Activated CD4-positive, alpha-beta T cell treated with anti-CD3 and anti-CD28 coated beads, Interleukin-2, amount 50 U/mL, for 48 hours (primary cell): Measurements from ENCODE around the gene AGER.
"Not testable (repeated sequence)": the region's sequence is repeated elsewhere in the genome, so short reads cannot be mapped to it uniquely, and the experiment has no call there.

Source experiments
- DNase-seq, 2 experiments: peaks; one replicate each; pipeline ENCODE4 v3.0.0-alpha.2; 2020

AGER gene

DNA sequence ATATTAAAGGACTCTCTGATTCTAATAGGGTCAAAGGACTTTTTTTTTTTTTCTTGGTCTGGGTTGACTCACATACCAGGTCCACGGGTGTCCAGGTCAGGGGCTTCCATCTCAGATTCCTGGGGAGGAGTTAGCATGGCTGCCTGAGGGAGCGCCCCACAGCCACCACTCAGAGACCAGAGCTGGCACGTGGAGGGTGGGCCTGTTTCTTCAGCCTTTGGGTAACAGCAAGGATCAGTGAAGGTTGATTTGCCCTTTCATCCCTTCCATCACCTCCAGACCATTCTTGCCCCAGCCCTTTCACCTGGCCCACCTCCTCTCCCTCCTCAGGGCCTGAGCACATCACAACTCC lies 14.3 kb upstream of the AGER start:
- DNase-seq: no peak

DNA sequence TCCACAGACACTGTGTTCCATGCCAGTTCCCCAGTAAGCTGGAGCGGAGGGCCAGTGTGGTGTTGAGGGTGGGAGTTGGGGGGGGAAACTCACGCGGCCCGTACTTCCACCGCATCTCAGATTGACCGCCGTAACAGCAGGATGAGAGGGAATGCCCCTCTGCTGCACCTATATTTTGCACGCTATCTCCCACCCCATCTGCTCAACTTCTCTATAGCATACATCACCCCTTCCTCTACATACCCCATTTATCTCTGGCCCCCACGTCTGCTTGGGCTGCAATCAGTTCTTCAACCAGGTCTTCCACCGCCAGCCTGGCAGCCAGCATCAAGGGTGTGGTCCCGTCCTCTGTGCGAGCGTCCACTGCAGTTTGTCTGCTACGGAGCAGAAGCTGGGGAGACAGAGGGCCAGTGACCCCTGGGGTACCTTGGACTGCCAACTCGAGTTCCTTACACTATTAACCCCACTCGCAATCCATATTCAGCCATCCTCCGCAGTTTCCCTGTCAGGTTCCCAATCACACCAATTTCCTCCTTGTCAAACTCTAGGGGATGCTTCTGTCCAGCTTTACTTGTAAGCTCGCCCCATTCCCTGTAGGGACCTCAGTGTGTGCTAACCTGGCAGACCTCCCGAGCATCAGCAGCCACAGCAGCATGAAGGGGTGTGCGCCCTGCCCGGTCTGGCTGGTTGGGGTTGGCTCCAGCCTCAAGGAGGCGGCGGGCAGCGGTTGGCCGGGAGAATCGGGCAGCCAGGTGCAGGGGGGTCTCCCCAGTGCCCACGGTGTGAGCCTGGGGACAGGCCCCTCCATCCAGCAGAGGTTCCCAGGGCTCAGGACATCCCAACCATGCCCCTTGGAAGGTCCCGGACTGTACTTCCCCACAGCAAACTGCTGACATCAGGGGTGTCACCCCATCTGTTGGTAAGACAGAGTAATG lies 12.9 kb upstream of the AGER start:
- DNase-seq: no peak

DNA sequence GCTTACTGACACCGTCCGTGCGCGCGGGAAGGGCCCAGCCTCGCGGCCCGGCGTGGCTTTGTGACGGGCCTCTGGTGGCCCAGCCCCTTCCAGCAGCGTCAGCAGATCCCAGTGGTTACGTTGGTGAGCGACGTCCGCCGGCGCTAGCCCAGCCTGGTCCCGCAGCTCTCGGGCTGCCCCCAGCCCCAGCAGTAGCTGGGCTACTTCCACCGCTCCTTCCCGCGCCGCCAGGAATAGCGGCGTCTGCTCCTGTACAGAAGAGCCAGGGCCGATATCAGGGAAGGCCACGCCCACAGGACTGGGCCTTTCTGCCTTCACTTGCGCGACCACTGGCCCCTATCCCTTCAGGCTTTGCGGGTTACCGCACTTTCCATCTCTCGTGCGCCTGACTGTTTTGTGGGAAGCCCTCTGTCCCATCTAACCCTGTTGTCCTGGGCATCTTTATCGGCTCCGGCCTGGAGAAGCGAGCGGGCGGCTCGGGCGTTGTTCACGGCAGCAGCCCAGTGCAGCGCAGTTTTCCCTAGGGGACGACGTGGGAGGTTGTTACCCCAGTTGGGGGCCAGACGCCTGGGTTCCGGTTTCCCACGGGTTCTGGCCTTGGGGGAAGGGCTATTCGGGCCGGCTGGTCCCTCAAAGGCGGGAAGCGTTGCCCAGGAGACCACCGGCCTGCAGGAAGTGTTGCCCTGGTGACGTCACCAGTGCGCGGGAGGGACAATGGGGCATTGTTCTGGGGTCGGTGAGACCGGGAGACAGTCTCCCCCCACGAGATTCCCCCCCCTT lies 12.0 kb upstream of the AGER start:
- peak; percentile 70 to 78 for DNase-seq

- DNase-seq: peak; percentile 100
These were observed 11.5 kb upstream of the AGER start for GRCh38 chr6:32195652-32195901.

DNA sequence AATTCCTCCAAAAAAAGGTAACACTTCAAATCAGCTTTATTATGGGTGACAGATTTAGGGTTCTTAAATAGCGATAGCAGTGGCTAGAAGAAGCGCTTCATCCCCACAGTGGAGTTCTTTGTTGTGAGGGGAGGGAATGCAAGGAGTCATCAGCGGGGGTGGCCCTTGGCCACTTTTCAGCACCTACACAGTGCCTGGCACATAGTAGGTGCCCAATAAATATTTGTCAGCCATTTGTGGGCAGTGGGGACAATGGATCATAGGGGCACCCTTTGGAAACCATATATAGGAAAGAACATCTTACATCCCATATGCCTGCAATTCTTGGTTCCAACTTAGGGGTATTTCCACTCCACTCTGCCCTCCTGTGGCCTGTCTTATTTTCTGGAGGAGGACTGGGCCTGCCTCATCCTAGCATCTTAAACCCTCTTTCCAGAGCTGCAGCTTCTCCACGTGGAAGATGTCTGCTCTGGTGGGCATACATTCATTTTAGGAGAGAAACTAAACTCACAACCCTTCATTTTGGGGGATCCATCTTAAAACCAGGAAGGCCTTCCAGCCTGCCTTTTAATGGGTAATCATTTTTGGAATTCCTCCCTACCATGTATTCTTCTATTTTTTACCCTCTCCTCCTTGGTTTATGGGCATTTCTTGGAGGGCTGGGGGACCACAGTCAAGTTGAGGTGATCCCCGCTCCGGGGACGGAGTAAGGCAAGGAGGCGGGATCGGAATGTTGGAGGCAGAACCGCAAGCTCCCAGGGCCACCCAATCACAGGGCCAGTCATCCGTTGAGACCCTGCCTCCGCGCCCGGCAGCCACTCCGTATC lies 11.0 kb upstream of the AGER start:
- peak in 1 of 2 experiments; percentile 47 for DNase-seq

DNA sequence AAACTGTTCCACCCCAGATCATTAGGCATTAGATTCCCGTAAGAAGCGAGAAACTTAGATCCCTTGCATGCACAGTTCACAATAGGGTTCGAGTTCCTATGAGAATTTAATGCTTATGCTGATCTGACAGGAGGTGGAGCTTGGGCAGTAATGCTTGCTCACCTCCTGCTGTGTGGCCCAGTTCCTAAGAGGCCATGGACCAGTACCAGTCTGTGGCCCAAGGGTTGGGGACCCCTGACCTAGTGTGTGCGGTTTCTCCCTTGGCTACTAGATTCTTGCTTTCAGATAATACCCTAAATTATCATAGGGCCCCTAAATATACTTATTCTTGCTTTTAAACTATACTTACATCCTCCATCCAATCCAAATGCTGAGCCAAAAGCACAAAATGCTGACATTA lies 10.3 kb upstream of the AGER start:
- DNase-seq: no peak

- peak in 1 of 2 experiments; percentile 8 for DNase-seq
These were observed 9.0 kb upstream of the AGER start for GRCh38 chr6:32193096-32193495.

DNA sequence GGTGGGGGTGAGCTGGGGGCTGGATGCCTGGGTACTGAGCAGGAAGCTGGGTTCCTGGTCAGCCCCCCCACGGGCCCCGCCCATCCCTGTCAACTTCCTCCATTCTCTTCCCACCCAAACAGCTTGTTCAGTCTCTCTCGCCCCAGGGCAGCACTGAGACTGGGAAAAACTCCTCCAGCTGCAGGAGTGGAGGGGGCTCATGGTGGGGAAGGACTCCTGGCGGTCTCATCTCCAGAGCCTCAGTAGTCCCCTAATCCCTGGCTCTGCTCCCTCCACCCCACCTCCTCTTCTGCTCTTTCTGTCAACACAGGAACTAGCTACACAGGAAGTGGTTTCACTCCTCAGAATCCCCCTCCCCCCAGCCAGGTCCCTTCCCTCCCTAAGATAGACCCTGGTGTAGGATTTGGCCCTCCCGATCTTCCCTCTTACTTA lies 8.6 kb upstream of the AGER start, which contains the start of gene GPSM3:
Gene GPSM3, minus strand, starts transcription at position 36 of the 432 bp plus-strand sequence. CDS start 130 bp downstream, outside the sequence.
- DNase-seq: peak; percentile 63 to 68

- DNase-seq: no peak
These were observed 7.9 kb upstream of the AGER start for GRCh38 chr6:32191696-32192607.

GRCh38 chr6:32190911-32191677 lies 7.0 kb upstream of the AGER start:
- no peak for DNase-seq

- peak; percentile 90 to 92 for DNase-seq
These were observed 6.2 kb upstream of the AGER start, which contains the start of gene PBX2 for GRCh38 chr6:32190054-32190851. TSS of gene PBX2 (minus strand) at chr6:32190202. CDS start at chr6:32189915, 287 bp downstream.

GRCh38 chr6:32189742-32190053 lies 5.6 kb upstream of the AGER start:
- no peak for DNase-seq

GRCh38 chr6:32189069-32189741 lies 5.2 kb upstream of the AGER start:
- DNase-seq: no peak

DNA sequence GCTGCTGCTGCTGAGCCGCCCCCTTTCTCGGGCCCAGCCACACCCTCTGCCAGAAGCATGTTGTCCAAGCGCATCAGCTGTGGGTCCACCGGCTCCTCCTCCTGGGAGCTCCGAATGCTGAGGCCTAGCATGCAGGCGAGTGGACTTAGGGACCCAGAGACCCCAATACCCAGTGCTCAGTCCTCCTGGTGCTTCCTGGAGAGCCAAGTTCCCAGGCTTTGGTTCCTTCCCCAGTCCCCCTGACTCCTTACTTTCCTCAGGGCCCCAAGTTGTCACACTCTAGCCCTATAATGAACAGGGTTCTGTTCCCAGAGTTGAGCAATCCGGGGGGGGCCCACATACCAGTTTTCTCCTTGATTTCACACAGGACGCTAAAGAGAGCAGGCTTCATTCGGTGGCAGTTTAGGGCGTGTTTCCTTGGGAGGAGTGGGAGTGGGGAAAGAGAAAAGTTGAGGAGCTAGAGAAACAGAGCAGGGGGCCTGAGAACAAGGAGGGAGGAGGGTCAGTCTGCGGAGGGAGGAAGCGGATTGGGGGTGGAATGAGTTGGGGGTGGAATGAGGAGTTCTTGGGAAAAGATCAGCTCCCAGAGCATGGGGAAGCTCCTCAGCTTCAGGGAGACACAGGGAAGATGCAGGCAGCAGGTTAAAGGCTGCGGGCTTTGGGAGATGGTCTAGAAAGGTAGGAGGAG lies 4.5 kb upstream of the AGER start:
- no peak for DNase-seq

GRCh38 chr6:32187725-32188380 lies 3.8 kb upstream of the AGER start:
- DNase-seq: not testable (repeated sequence)

DNA sequence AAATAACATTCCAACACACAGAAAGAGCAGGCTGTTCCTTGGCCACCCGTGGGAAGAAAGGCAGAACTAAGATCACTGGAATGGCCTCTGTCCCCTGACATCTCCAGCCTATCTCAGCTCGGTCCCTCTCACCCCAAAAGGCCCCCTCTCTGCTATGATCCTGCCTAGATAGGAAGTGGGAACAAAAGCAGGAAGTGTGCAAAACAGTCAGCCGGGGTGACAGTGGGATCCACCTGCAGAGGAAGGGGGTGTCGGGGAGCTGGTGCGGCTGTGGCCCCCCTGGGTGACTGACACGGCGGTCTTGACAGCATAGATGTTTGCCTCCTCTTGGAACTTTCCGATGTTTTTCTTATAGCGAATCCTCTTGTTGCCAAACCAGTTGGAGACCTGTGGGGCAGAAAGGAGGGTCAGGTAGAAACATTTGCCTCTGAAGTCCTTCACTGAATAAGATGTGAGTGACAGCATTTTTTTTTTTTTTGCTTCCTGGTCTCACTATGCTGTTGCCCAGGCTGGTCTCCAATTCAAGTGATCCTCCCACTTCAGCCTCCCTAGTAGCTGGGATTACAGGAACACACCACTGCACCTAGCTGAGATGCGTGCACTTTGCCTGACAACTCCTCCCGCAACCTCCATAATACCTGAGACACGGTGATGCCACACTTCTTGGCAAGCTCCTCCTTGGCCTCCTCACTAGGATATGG lies 3.1 kb upstream of the AGER start:
- no peak for DNase-seq

- not testable (repeated sequence) for DNase-seq
These were observed 2.2 kb upstream of the AGER start for GRCh38 chr6:32186151-32186840.
